HG02885 (cell line): ENCODE measurements around the gene KRTAP4-4.
"Not testable (repeated sequence)": the region's sequence is repeated elsewhere in the genome, so short reads cannot be mapped to it uniquely, and the experiment has no call there.

Experiments used
- ATAC-seq: cut with Tn5 transposase; IDR thresholded peaks from one replicate; pipeline ENCODE4 v1.9.1; 2021; ENCODE audit warnings: mild to moderate bottlenecking; ENCODE audit not compliant: unreplicated experiment, poor library complexity

The KRTAP4-4 gene

GRCh38 chr17:41160648-41161047, at the start of gene KRTAP4-4:
KRTAP4-4 (minus strand) TSS chr17:41160748; CDS start chr17:41160691, 57 bp downstream.
- no peak for ATAC-seq

- no peak for ATAC-seq
Observed at GRCh38 chr17:41199421-41200078, 39.0 kb upstream of the KRTAP4-4 start.

- ATAC-seq, result no peak
Observed at GRCh38 chr17:41196068-41196467, 35.5 kb upstream of the KRTAP4-4 start.

GRCh38 chr17:41190328-41190727, 29.8 kb upstream of the KRTAP4-4 start:
- no peak for ATAC-seq

GRCh38 chr17:41189837-41190318, 29.3 kb upstream of the KRTAP4-4 start, which contains the start of gene KRTAP9-1:
KRTAP9-1 (plus strand) TSS chr17:41189887; CDS start chr17:41189887, 0 bp downstream.
- not testable (repeated sequence) for ATAC-seq

- no peak for ATAC-seq
Observed at GRCh38 chr17:41186872-41187271, 26.3 kb upstream of the KRTAP4-4 start.

- no peak for ATAC-seq
Observed at GRCh38 chr17:41185001-41185400, 24.5 kb upstream of the KRTAP4-4 start.

GRCh38 chr17:41184480-41184961, 24.0 kb upstream of the KRTAP4-4 start, which contains the start of gene KRTAP4-1:
KRTAP4-1 (minus strand) TSS chr17:41184911; CDS start chr17:41184854, 57 bp downstream.
- ATAC-seq, result no peak

GRCh38 chr17:41178843-41179616, 18.5 kb upstream of the KRTAP4-4 start:
- no peak for ATAC-seq

- no peak for ATAC-seq
Observed at GRCh38 chr17:41178341-41178740, 17.8 kb upstream of the KRTAP4-4 start.

GRCh38 chr17:41177727-41178271, 17.3 kb upstream of the KRTAP4-4 start, which contains the start of gene KRTAP4-2:
KRTAP4-2 (minus strand) TSS chr17:41178221; CDS start chr17:41178164, 57 bp downstream.
- ATAC-seq, result no peak

GRCh38 chr17:41176744-41177387, 16.3 kb upstream of the KRTAP4-4 start:
- no peak for ATAC-seq

- ATAC-seq, result no peak
Observed at GRCh38 chr17:41171886-41172285, 11.3 kb upstream of the KRTAP4-4 start.

- no peak for ATAC-seq
Observed at GRCh38 chr17:41168121-41168520, 7.6 kb upstream of the KRTAP4-4 start, which contains the start of gene KRTAP4-3. KRTAP4-3 (minus strand) TSS chr17:41168221; CDS start chr17:41168172, 49 bp downstream.

GRCh38 chr17:41167561-41167960, 7.0 kb upstream of the KRTAP4-4 start:
- ATAC-seq, result no peak

GRCh38 chr17:41163828-41164227, 3.3 kb upstream of the KRTAP4-4 start:
- no peak for ATAC-seq

GRCh38 chr17:41160190-41160589, 358 bp downstream of the KRTAP4-4 start:
- ATAC-seq, result not testable (repeated sequence)

GRCh38 chr17:41153856-41154255, 6.7 kb downstream of the KRTAP4-4 start:
- ATAC-seq, result no peak

GRCh38 chr17:41151525-41151924, 9.0 kb downstream of the KRTAP4-4 start:
- no peak for ATAC-seq

GRCh38 chr17:41150026-41150425, 10.5 kb downstream of the KRTAP4-4 start:
- ATAC-seq, result no peak
